Activated T-cell treated with anti-CD3 and anti-CD28 coated beads for 48 hours (primary cell): Measurements from ENCODE around the gene PKP3.
"Not testable (repeated sequence)": the region's sequence is repeated elsewhere in the genome, so short reads cannot be mapped to it uniquely, and the experiment has no call there.

ENCODE experiments used
- DNase-seq: peaks from one replicate; pipeline ENCODE4 v3.0.0-alpha.2; 2020; ENCODE audit warnings: low read depth

The PKP3 gene

GRCh38 chr11:394034-394857 lies at the start of gene PKP3:
Gene PKP3, plus strand, starts transcription at chr11:394209. Its CDS starts 84 bp downstream, at chr11:394293.
- DNase-seq, result no peak

GRCh38 chr11:344836-345578 lies 49.0 kb upstream of the PKP3 start:
- DNase-seq, result no peak

- no peak for DNase-seq
Observed at GRCh38 chr11:346529-346928, 47.5 kb upstream of the PKP3 start.

GRCh38 chr11:349270-349954 lies 44.6 kb upstream of the PKP3 start:
- not testable (repeated sequence) for DNase-seq

- DNase-seq, result not testable (repeated sequence)
Observed at GRCh38 chr11:350033-350722, 43.8 kb upstream of the PKP3 start.

GRCh38 chr11:350723-351255 lies 43.2 kb upstream of the PKP3 start:
- no peak for DNase-seq

- DNase-seq, result no peak
Observed at GRCh38 chr11:351411-351810, 42.6 kb upstream of the PKP3 start.

GRCh38 chr11:352456-353031 lies 41.5 kb upstream of the PKP3 start:
- no peak for DNase-seq

- no peak for DNase-seq
Observed at GRCh38 chr11:353179-353873, 40.7 kb upstream of the PKP3 start.

- DNase-seq, result peak; percentile 87
Observed at GRCh38 chr11:355581-356458, 38.2 kb upstream of the PKP3 start.

GRCh38 chr11:356610-357009 lies 37.4 kb upstream of the PKP3 start:
- no peak for DNase-seq

GRCh38 chr11:357582-357981 lies 36.4 kb upstream of the PKP3 start:
- DNase-seq, result no peak

GRCh38 chr11:358129-358800 lies 35.7 kb upstream of the PKP3 start:
- no peak for DNase-seq

- DNase-seq, result peak; percentile 41
Observed at GRCh38 chr11:359181-359714, 34.8 kb upstream of the PKP3 start.

- no peak for DNase-seq
Observed at GRCh38 chr11:360326-361280, 33.4 kb upstream of the PKP3 start.

GRCh38 chr11:362642-363442 lies 31.2 kb upstream of the PKP3 start:
- DNase-seq, result no peak

- not testable (repeated sequence) for DNase-seq
Observed at GRCh38 chr11:363443-363805, 30.6 kb upstream of the PKP3 start.
